NCI-H446 (cell line): ENCODE measurements around the gene PALB2.

Source experiments
- DNase-seq, 2 experiments: peaks; one replicate each; lab custom pipeline; 2025; lab: John Stamatoyannopoulos, UW

Gene PALB2

DNA sequence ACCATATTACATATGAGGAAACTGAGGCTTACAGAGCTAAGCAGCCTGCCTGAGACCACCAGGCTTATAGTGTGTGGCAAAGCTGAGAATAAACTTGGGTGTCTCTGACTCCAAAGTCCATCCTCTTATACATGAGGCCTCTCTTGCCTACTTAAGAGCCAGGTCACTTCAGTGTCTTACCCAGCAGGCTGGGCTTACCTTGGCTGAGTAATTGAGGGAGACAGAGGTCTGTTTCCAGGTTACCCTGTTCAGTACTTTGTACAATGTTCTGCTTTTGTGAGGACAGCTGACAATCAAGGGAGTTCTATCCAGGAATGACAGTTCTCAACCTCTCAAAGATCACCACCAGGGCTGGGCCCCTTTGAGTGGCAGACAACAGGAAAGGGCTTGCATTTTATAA, 59.3 kb downstream of the PALB2 start:
- no peak for DNase-seq

DNA sequence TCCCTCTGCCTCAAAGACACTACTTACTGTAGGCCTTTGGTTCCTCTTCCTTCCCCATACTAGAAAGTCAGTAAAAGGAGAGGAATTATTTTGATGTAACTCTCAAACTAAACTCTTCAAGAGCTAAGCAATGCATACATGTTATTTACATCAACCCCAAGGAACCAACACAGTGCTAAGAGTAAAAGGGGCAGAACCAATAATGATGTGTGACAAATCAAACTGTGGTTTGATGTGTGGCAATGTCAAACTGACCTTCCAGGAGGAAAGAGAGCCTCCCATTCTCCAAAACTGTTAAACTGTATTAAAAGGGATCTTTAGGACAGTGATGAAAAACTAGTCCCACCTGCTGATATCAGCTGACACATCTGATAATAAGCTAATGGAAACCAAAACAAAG, 60.7 kb downstream of the PALB2 start:
- DNase-seq = no peak

DNA sequence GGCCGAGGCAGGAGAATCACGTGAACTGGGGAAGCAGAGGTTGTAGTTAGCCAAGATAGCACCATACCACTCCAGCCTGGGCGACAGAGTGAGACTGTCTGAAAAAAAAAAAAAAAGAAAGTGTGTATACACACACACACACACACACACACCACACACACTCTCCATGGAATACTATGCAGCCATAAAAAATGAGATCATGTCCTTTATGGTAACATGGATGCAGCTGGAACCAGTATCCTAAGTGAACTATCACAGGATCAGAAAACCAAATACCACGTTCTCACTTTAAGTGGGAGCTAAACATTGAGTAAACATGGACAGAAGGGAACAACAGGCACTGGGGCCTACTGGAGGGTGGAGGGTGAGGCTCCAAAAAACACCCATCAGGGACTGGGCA, 61.7 kb downstream of the PALB2 start:
- DNase-seq = no peak

DNA sequence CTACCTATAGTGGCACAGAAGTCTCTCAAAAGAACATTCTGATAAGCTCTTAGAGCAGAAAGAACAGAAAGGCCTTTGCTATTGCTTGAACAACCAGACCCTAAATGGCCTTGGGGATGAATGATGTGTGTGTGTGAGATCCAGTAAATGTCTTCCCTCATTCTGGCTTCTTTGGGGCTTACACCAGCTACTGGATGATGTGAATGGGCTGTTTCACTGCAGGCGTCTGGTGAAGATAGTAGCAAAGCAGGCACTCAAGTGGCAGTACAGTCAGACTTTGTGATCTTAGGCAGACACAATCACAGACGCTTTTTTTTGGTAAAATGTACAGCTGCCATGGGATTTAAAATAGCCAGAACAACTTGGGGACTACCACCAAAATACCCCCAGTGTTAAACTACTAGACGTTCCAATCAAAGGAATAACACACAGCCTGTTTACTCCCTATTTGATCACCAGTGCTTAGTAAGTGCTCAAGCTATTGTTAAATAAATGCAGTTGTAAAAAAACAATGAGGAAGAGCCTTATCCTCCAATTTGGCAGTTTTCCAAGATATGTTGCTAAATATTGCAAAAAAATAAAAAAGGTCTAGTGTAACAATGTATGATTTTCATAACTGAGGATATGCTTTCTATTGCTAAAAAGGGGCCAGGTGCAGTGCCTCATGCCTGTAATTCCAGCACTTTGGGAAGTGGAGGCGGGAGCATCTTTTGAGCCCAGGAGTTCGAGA, 62.8 kb downstream of the PALB2 start:
- no peak for DNase-seq

DNA sequence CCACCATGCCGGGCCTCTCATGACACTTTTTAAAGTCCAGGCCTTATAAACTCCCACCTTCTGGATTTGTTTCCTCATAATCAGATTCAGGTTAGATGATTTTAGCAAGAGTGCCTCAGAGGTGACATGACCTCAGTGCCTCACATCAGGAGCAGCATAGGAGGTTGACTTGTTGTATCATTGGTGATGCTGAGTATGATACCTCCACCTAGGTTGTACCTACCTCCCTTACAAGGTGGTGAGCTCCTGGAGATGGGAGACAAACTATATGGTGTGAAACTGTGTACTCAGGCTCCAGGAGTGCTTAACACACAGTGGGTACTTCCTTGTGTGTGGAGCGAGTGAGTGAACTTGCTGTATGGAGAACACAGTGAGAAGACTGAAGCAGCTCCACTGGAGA, 63.6 kb downstream of the PALB2 start:
- no peak for DNase-seq

DNA sequence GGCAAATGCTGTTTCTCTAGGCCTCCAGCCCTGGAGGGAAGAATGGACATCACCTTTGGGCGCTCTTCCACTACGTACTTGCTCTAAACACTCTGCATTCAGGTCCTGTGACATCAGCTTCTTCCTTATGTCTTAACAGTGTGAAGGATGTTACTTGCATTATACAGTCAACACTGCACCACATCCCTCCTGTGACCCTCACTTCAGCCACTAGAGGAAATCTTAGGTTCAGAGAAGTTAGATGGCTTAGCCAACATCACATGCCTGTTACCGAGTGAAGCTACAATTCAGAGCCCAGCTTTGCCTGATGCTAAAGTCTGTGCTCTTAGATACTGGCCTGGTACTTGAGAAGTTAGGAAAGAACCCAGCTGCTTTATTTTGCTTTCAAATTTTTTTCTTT, 65.3 kb downstream of the PALB2 start:
- no peak for DNase-seq

DNA sequence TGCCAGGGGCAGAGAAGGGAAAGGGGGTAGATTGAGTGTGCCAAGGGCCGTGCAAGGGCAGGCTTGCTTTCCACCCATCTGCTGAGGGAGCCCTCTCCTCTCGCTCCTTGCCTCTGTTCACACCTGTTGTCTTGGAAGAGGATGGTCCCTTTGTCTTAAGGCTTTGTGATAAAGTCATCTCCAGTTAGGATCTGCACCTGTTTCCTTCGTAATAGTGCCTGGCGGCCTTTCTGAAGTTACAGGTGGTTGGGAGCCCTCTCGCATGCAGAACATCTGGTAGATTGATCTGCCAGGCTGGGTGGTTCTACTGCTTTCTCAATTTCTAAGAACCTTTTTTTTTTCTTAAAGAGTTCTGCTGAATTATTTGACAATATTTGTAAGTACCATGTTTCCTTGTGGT, 67.3 kb downstream of the PALB2 start:
- no peak for DNase-seq

DNA sequence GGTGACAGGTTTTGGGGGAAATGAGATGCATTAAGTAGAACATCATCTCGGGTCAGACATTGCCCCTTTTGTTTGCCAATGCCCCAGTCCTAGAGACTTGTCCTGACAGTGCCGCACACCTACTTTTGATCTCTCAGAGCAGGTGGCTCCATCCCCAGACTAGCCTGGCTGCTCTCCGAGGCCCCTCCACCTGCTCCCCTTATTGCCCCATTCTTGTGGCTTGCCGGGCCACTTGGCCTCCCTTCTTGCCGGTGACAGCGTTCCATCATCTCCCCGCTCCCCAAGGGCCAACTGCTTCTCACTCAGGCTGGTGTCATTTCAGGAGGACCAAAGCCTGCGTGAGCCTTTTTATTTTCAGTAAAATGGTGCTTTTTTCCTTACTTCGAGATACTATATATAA, 68.7 kb downstream of the PALB2 start:
- DNase-seq = no peak

DNA sequence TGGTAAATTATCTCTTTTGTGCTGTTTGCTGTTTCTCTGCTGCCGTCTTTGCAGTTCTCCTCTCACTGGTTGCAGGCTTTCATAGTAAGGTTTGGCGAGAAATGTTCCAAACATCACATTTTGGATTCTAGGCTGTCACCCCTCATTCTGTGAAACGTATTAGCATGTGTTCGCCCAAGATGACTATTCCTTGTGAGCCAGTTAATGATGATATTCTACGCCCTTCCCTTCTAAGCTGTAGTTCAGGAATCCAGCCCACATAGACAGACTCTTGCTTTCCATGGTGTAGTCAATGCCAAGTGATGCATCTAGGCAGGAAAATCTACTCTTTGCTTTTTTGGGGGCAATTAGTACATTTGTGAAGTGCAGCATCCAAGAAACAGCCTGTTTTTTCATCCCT, 69.2 kb downstream of the PALB2 start:
- DNase-seq = no peak

DNA sequence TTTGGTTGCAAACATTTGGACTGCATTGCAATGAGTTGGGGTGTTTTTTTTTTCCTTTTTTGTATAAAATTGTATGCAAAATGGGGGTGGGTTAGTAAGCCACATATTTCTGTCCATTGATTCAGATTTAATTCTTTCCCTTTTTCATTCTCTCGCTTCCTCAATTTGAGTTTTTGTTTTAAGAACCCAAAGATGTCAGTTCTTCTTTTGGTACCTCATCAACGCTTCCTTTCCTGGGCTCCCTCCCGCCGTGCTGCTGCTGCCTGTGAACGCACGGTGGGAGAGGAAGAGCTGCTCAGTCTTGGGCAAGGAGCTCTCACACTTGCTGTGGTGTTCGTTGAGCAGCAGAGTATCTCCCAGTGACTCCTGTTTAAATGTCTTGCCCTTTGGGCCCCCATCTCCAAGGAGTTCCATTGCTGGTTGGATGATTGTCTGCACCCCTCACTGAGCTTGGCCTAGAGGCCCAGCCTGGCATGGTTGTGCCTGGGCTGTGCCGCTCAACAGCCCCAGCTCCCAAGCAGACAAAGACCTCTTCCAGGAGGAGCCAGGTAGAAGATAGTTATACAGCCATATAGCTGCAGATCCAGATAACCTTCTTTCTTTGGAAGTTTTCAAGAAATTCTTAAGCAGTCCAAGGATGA, 70.0 kb downstream of the PALB2 start:
- no peak for DNase-seq

DNA sequence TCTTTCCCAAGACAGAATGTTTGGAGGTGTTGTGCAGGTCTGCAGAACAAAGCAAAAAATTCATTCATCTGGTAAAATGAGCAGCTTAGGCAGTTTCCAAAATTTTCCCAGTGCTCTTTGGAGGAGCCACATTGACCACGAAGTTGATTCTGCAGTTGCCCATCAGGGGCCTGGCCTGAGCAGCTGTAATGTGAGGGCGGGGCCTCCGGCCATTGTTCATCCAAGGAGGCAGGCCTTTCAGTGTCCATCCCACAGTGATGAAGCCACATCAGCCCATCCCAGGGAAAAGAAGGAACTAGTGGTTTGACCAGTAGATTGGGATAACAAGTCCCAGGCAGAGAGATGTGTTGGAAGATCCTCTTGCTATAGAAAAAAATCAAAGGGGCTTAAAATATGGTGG, 73.5 kb downstream of the PALB2 start:
- DNase-seq = no peak

DNA sequence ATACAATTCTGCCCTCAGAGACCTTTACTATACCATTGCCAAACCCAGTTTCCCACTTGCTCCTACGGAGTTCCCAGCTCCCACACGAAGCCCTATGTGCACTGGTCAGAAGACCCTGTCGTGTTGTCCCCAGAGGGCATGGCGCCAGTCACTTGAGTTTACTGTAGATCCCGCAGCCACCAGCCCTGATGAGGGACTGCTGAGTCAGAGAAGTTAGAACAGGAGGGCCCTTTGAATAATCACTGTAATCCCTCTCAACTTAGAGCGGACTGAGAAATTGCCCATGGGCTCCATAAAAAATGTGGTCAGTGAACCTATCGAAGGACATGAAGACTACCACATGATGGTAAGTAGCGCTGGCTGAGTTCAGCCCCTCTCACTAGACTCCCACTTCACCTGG, 74.4 kb downstream of the PALB2 start:
- DNase-seq = no peak

DNA sequence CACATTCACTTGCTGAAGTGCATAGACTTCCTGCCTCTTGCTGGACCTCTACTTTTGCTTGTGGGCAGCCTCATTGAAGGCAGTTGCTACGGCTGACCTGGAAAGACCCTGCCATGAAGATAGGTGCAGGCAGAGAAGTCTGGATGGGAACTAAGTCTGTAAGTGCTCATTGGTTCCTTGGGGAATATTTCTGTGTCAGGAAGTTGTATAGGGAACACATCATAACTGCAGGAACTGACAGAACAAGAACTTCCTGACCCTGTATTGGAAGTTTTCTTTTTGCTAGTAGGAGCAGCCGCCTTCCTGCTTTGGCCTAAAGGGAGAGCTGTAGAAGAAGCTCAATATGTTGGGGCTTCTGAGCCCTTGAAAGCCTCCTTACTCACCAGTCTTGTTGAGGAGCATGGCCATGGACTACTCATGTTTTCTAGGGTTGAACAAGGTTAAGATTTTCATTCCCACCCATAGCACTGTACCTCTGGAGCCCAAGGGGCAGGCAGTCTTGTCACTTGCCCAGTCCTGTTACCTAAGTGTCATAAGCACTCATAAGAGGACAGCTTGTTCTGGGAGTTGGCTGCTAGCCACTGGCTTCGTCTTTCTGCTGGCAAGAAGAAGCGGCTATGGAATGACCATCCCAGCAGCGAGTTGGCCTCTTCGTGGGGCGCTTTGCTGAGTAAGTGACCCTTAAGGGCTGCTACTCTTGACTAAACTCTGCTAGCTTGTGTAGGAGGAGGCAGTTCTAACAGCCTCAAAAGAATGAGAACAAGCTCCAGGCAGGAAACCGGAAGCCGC, 76.3 kb downstream of the PALB2 start:
- DNase-seq = no peak

DNA sequence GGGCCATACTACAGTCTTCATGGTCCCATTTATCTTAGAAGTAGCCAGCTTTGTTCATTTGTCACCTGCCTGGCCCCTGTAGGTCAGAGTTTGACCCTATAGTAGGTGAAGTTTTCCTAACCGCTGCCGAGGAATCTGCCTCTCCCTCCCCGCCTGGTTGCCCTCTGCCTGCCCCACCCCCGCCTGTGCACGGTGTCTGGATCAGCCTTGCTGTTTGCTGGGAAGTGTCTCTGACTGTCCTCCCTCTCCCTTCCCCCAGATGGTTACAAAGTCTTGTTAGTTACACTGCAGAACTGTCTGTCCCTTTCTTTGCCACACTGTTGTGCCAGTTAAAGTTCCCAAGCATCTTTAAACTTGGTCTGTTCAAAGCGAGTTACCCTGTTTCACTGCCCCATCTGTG, 77.9 kb downstream of the PALB2 start:
- no peak for DNase-seq

DNA sequence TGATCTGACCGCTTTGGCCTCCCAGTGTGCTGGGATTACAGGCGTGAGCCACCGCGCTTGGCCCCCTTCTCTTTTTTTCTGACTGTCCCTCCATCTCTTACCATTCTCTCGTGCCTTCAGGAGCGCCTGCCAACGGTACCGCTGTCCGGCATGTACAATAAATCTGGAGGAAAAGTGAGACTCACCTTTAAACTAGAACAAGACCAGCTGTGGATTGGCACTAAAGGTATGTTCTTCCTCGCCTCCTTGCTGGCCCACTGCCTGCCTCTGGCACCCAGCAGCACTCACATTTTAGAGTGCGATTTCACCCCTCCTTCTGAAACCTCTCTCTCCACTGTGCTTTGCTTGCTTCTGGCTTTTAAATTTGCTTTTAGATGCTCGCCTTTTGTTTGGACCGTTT, 78.6 kb downstream of the PALB2 start:
- no peak for DNase-seq

DNA sequence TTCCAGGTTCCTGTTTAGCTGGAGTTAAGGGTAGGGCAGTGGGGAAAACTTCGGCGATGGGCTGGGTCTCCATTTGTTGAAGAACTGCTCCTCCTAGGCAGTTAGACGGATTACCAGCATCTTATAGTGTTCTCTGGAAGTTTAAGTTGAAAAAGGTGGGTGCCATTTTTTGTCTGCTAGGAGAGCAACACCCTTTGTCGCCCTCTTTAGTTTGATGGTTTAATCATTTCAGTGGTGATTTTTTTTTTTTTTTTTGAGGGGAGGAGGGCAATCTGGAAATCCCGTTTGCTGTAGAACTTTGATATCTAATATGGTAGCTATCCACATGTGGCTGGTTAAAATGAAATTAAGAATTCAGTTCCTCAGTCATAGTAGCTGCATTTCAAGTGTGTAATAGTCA, 79.5 kb downstream of the PALB2 start:
- no peak for DNase-seq

DNA sequence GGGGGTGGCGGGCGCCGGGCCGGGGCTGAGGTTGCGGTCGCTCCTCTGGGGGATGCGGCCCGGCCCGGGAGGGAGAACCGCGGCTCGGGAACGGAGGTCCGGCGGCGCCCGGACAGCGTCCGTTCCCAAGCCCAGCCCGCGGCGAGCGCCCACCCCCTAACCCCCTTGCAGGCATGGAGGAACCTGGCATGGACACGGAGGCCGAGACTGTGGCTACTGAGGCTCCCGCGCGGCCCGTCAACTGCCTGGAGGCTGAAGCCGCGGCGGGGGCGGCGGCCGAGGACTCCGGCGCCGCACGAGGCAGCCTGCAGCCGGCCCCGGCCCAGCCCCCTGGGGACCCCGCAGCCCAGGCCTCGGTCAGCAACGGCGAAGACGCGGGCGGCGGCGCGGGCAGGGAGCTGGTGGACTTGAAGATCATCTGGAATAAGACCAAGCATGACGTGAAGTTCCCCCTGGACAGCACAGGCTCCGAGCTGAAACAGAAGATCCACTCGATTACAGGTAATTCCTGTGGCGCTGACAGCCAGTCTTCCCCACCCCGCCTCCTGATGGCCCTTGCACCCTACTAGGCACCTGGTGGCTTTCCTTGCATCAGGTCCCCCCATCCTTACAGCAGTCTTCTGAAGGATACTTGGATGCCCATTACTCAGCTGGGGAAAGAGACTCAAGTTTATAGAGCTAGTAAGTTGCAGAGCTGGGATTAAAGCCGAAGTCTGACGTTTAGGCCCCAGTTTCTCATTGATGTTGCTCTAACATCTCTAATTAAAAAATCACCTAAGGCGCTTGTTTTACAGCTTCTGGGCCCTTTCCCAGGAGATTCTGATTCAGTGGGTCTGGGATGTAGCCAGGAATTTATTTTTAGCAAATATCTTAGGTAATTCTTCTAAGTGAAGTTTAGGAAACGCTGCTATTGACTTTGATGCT, 83.1 kb downstream of the PALB2 start:
- peak in 1 of 2 experiments; percentile 32 for DNase-seq

DNA sequence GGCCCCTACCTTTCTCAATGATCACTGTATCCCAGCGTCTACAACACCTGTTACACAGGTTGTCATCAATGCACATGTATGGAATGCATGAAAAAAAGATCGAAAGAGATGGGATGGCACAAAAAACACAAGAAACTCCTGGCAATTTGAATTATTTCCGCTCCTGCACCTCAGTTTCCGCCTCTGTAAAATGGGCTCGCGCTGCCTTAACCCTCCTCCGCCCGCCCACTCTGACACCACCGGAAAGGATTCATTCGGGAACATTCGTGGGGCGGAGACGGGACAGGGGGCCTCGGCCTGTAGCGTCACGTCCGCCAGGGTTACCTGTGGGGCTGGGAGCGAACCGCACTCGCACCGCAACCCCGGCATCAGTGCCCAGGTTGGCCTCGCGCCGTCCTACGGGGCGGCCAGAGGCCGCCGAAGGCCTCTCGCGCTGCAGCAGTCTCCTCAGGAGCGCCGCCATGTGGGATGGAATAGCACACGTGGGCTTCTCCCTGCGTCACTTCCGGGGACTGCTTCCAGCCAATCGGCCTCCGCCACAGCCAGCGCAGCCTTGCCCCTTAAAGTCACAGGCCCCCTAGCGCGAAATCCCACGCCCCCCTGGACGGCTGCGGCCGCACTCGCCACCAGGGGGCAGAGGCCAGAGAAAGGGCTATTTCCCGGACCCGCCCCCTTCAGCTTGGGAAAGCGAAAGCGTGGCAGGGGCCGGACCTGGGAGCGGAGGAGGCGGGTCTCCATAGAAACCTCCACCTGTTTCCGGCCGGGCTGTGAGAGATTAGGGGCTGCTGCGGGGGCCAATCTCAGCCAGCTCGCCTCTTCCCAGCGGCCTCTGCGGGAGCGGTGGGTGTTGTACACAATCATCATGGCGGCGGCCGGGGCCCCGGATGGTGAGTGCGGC, 84.0 kb downstream of the PALB2 start, which contains the start of the genes EARS2 and UBFD1:
Gene EARS2 (minus strand): TSS at position 470 of the 898 bp plus-strand sequence. CDS start 7 bp downstream, at position 463.
Gene UBFD1 (plus strand): TSS at position 847 of the 898 bp plus-strand sequence. CDS start 16 bp downstream, at position 863.
- peak; percentile 94 to 97 for DNase-seq

DNA sequence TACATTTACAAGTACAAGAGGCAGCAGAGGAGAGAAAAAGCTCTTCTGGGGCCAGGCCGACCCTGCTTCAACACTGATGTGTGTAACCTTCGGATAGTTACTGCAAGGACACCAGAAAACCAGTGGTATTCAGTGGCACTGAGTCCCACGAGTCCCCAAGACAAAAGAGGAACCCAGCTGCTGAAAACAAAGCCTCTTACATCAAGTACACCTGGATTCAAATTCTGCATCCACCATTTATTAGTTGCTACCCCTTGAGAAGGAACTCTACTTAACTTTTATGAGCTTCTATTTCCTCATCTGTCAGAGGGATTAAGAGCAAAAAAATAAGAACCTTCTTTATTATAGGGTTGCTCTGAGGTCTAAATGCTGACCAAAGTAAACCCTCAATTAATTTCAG, 86.6 kb downstream of the PALB2 start:
- DNase-seq = no peak
